Measurements from ENCODE around the gene NCAN.

GRCh38 chr19:19214159-19214490 is 2.4 kb downstream of the NCAN start:
- TF ChIP-seq RAD21 (conservative IDR thresholded peaks at IDR 0.05 in 1 of 2, IDR thresholded peaks at IDR 0.05 in 1 of 2), result no peak
- no peak for TF ChIP-seq BHLHE40 (IDR thresholded peaks at IDR 0.05; ENCODE audit: low read depth, low read length)
